CD14-positive monocyte (primary cell): ENCODE measurements around the gene CCL20. TPM values are rescaled to one million over a fixed set of nuclear protein-coding genes. Genes with fewer than 3 reads are reported as not detected.

Source experiments
- DNase-seq, 3 donors: peaks; one replicate each; pipeline ENCODE4 v3.0.0-alpha.2; 2011 to 2022
- H2AFZ ChIP-seq: 2 replicates; pipeline ENCODE4 v1.6.0; 2012; ENCODE audit warnings: mild to moderate bottlenecking, low read depth, low read length, inconsistent platforms; ENCODE audit not compliant: insufficient read depth, poor library complexity, severe bottlenecking
- H3K27ac ChIP-seq, 2 donors: 1 replicate in 1 of 2; 2 replicates in 1 of 2; pipeline ENCODE4 v1.5.1; 2012 to 2013; ENCODE audit warnings: low read length in 2 of 2, control low read depth in 1 of 2, inconsistent platforms in 1 of 2, low read depth in 1 of 2, mild to moderate bottlenecking in 1 of 2
- H3K27me3 ChIP-seq, 2 donors: one replicate each; pipeline versions ENCODE4 v1.6.0 to v1.6.1; 2011 to 2013; ENCODE audit warnings: low read length in 2 of 2; ENCODE audit not compliant: control insufficient read depth in 2 of 2, insufficient read depth in 2 of 2
- H3K36me3 ChIP-seq, 2 donors: replicated peaks in 1 of 2; 1 replicate in 1 of 2; 2 replicates in 1 of 2; pipeline versions ENCODE4 v1.5.1 to v1.6.1; 2012 to 2013; ENCODE audit warnings: low read length in 2 of 2, control low read depth in 1 of 2, inconsistent platforms in 1 of 2, mild to moderate bottlenecking in 1 of 2; ENCODE audit not compliant: insufficient read depth in 2 of 2, control insufficient read depth in 1 of 2
- H3K4me1 ChIP-seq, 2 donors: 1 replicate in 1 of 2; 2 replicates in 1 of 2; pipeline versions ENCODE4 v1.5.1 to v1.6.1; 2012 to 2013; ENCODE audit warnings: low read length in 2 of 2, control low read depth in 1 of 2, inconsistent platforms in 1 of 2, mild to moderate bottlenecking in 1 of 2, moderate library complexity in 1 of 2; ENCODE audit not compliant: insufficient read depth in 2 of 2, control insufficient read depth in 1 of 2
- H3K4me2 ChIP-seq: replicated peaks from 2 replicates; pipeline ENCODE3; 2012; ENCODE audit warnings: low read length, moderate library complexity, mild to moderate bottlenecking; ENCODE audit not compliant: poor library complexity, severe bottlenecking; ENCODE audit errors: extremely low read depth
- H3K4me3 ChIP-seq, 3 experiments: fragments of 200-600 bp in 1 of 3; sonication (generic) in 1 of 3; replicated peaks in 1 of 3; 1 replicate in 2 of 3; 2 replicates in 1 of 3; pipeline ENCODE4 v1.5.1; 2011 to 2013; ENCODE audit warnings: low read length in 3 of 3, mild to moderate bottlenecking in 3 of 3, control low read depth in 2 of 3, low read depth in 2 of 3, inconsistent platforms in 1 of 3, moderate library complexity in 1 of 3
- H3K79me2 ChIP-seq: 2 replicates; pipeline ENCODE4 v1.6.0; 2012; ENCODE audit warnings: mild to moderate bottlenecking, control low read depth, inconsistent platforms, low read length, moderate library complexity; ENCODE audit not compliant: insufficient read depth
- H3K9ac ChIP-seq: 2 replicates; pipeline ENCODE4 v1.6.0; 2017; ENCODE audit warnings: low read length, mild to moderate bottlenecking; ENCODE audit not compliant: insufficient read depth, poor library complexity, severe bottlenecking
- H3K9me3 ChIP-seq, 2 donors: replicated peaks in 1 of 2; 1 replicate in 1 of 2; 2 replicates in 1 of 2; pipeline versions ENCODE4 v1.5.1 to v1.6.1; 2012 to 2013; ENCODE audit warnings: low read length in 2 of 2, control low read depth in 1 of 2; ENCODE audit not compliant: control insufficient read depth in 1 of 2, insufficient read depth in 1 of 2
- H4K20me1 ChIP-seq: 2 replicates; pipeline ENCODE4 v1.6.0; 2012; ENCODE audit warnings: mild to moderate bottlenecking, low read length, control low read depth, moderate library complexity; ENCODE audit not compliant: insufficient read depth
- H3K27ac Mint-ChIP-seq, 7 donors: one replicate each; pipeline ENCODE4 v1.8.0; 2020; ENCODE audit warnings: mild to moderate bottlenecking in 7 of 7, mixed read lengths in 7 of 7, moderate library complexity in 6 of 7, inconsistent platforms in 2 of 7
- H3K27me3 Mint-ChIP-seq, 3 donors: one replicate each; pipeline ENCODE4 v1.8.0; 2021 to 2022; ENCODE audit warnings: low read depth in 3 of 3, mild to moderate bottlenecking in 3 of 3, mixed read lengths in 3 of 3, moderate library complexity in 3 of 3, inconsistent platforms in 1 of 3
- H3K36me3 Mint-ChIP-seq, 2 donors: one replicate each; pipeline ENCODE4 v1.8.0; 2020; ENCODE audit warnings: mixed read lengths in 2 of 2, inconsistent platforms in 1 of 2, mild to moderate bottlenecking in 1 of 2
- H3K4me1 Mint-ChIP-seq: one replicate; pipeline ENCODE4 v1.8.0; 2020; ENCODE audit warnings: mild to moderate bottlenecking, mixed read lengths
- H3K4me3 Mint-ChIP-seq, 2 donors: one replicate each; pipeline ENCODE4 v1.8.0; 2020; ENCODE audit warnings: mild to moderate bottlenecking in 2 of 2, mixed read lengths in 2 of 2, moderate library complexity in 1 of 2
- H3K9me3 Mint-ChIP-seq, 7 donors: one replicate each; pipeline ENCODE4 v1.8.0; 2020 to 2022; ENCODE audit warnings: mixed read lengths in 7 of 7, mild to moderate bottlenecking in 6 of 7, moderate library complexity in 6 of 7, inconsistent platforms in 2 of 7
- CTCF ChIP-seq: fragments of 200-600 bp; IDR thresholded peaks from one replicate; pipeline ENCODE4 v1.8.0; 2022; ENCODE audit warnings: antibody characterized with exemption, mild to moderate bottlenecking
- WGBS: methylation state at CpG from one replicate; pipeline ENCODE4 v1.1.5; 2013; ENCODE audit warnings: missing lambda C conversion rate; ENCODE audit not compliant: insufficient coverage; 5-methylcytosine and 5-hydroxymethylcytosine counted together
- intact Hi-C, 2 donors: fragments of 100-400 bp; cut with micrococcal nuclease; formaldehyde crosslinking; loops; one replicate each; pipeline versions ENCODE4 v1.15.0 to v1.15.1; 2023
- polyA plus RNA-seq, 3 donors: library from polyadenylated mRNA; depleted of rRNA in 1 of 3; unstranded in 2 of 3; stranded (reverse) in 1 of 3; fragments of 300-500 nt in 2 of 3; fragments of >200 nt in 1 of 3; fragmentation: Illumina TruSeq in 2 of 3; gene quantifications; 1 replicate in 2 of 3; 2 replicates in 1 of 3; pipeline ENCODE4 v1.2.3, GENCODE V29; 2012 to 2021

The CCL20 gene
- polyA plus RNA-seq, 3 donors: 0.47 to 6.2 TPM; not detected in 1

DNA sequence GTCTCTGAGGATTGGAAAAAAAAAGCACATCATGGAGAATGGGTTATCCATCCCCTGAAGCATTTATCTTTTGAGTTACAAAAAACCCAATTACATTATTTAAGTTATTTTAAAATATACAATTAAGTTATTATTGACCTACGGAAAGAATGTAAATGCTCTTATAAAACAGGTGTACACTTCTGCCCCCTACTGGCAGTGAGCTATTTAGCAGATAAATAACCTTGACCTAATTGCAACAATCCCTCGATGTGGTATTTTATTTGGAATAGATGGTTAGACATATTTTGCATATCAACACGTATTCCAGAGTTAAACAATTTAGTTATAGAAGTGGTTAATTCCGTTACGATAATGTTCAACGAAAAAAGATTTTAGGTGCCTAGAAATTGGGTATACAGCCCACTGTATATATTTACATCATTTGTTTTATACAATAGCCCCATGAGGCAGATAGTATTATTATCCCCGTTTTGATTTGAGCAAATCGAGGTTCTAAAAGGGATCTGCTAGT, 48.6 kb downstream of the CCL20 start:
- DNase-seq: peak; percentile 40 to 71 (median 63)
- Mint-ChIP-seq H3K4me1 (peaks cover 7% of the 10 kb centered on the region), H3K4me3 (no peak overlapping the region), H3K36me3 (no peaks in the 10 kb centered on the region), H3K27ac (no peak overlapping the region), H3K27me3 (peaks cover 4 to 12% (median 8%) of the 10 kb centered on the region in 3 donors), H3K9me3 (no peaks in the 10 kb centered on the region)
- Histone ChIP-seq H3K4me3 (no peak overlapping the region), H3K79me2 (no peaks in the 10 kb centered on the region), H2AFZ (no peak overlapping the region), H3K4me1 (peaks cover 3 to 4% of the 10 kb centered on the region in 2 donors), H3K36me3 (no peaks in the 10 kb centered on the region), H3K9me3 (no peaks in the 10 kb centered on the region), H3K27me3 (no peaks in the 10 kb centered on the region), H4K20me1 (no peaks in the 10 kb centered on the region), H3K4me2 (no peak overlapping the region), H3K27ac (no peak overlapping the region), H3K9ac (no peak overlapping the region)
- intact Hi-C loops: loop anchor here (5.0 to 10.0 kb wide), 3 partner anchors 80 to 207 kb away; no protein-coding TSS in a partner anchor
- 60% methylated on average over 1 of the region's 8 CpGs for WGBS
- TF ChIP-seq CTCF: peak; percentile 89

GRCh38 chr2:227862741-227863588, 49.3 kb downstream of the CCL20 start:
- H3K4me3 Mint-ChIP-seq: no peak overlapping the region
- no peaks in the 10 kb centered on the region for H4K20me1 ChIP-seq
- H3K36me3 Mint-ChIP-seq: no peaks in the 10 kb centered on the region
- H3K27me3 Mint-ChIP-seq: peaks cover 4 to 15% (median 8%) of the 10 kb centered on the region in 3 donors
- 75% methylated on average over 5 of the region's 7 CpGs for WGBS
- no peak for TF ChIP-seq CTCF
- H3K4me3 ChIP-seq: no peak overlapping the region
- no peaks in the 10 kb centered on the region for H3K27me3 ChIP-seq
- H3K9me3 Mint-ChIP-seq: no peaks in the 10 kb centered on the region
- no peaks in the 10 kb centered on the region for H3K79me2 ChIP-seq
- no peak overlapping the region for H3K4me2 ChIP-seq
- no peak overlapping the region for H3K27ac Mint-ChIP-seq
- H3K36me3 ChIP-seq: no peaks in the 10 kb centered on the region
- intact Hi-C loops: loop anchor here (5.0 to 10.0 kb wide), 3 partner anchors 81 to 208 kb away; no protein-coding TSS in a partner anchor
- H2AFZ ChIP-seq: no peak overlapping the region
- H3K27ac ChIP-seq: no peak overlapping the region
- DNase-seq: peak in 2 of 3 donors; percentile 40 to 55
- peaks cover 2% of the 10 kb centered on the region for H3K4me1 Mint-ChIP-seq
- H3K9ac ChIP-seq: no peak overlapping the region
- H3K9me3 ChIP-seq: no peaks in the 10 kb centered on the region
- H3K4me1 ChIP-seq: no peaks in the 10 kb centered on the region
